GM19395 (cell line): ENCODE results near the gene ETS1.
"Not testable (repeated sequence)": the region's sequence is repeated elsewhere in the genome, so short reads cannot be mapped to it uniquely, and the experiment has no call there.

Source experiments
- ATAC-seq: cut with Tn5 transposase; IDR thresholded peaks from one replicate; pipeline ENCODE4 v1.9.1; 2021; ENCODE audit warnings: mild to moderate bottlenecking, moderate library complexity; ENCODE audit not compliant: unreplicated experiment

The ETS1 gene

GRCh38 chr11:128469220-128469619 lies 118.1 kb downstream of the ETS1 start:
- ATAC-seq, result peak; percentile 53

- no peak for ATAC-seq
These were observed 119.2 kb downstream of the ETS1 start for GRCh38 chr11:128468111-128468510.

- no peak for ATAC-seq
These were observed 119.7 kb downstream of the ETS1 start for GRCh38 chr11:128467610-128468041.

- ATAC-seq, result no peak
These were observed 120.3 kb downstream of the ETS1 start for GRCh38 chr11:128467041-128467440.

GRCh38 chr11:128465946-128466705 lies 121.2 kb downstream of the ETS1 start:
- no peak for ATAC-seq

GRCh38 chr11:128465531-128465930 lies 121.8 kb downstream of the ETS1 start:
- ATAC-seq, result no peak

- ATAC-seq, result no peak
These were observed 122.4 kb downstream of the ETS1 start for GRCh38 chr11:128464878-128465450.

GRCh38 chr11:128463979-128464378 lies 123.4 kb downstream of the ETS1 start:
- ATAC-seq, result no peak

GRCh38 chr11:128463371-128463829 lies 124.0 kb downstream of the ETS1 start:
- ATAC-seq, result no peak

- no peak for ATAC-seq
These were observed 124.4 kb downstream of the ETS1 start for GRCh38 chr11:128462922-128463321.

- no peak for ATAC-seq
These were observed 125.2 kb downstream of the ETS1 start for GRCh38 chr11:128462189-128462588.

- no peak for ATAC-seq
These were observed 129.0 kb downstream of the ETS1 start for GRCh38 chr11:128458321-128458720.

GRCh38 chr11:128457874-128458273 lies 129.5 kb downstream of the ETS1 start:
- no peak for ATAC-seq

- ATAC-seq, result no peak
These were observed 130.6 kb downstream of the ETS1 start for GRCh38 chr11:128456566-128457268.

- no peak for ATAC-seq
These were observed 131.6 kb downstream of the ETS1 start for GRCh38 chr11:128455766-128456165.

GRCh38 chr11:128453444-128454336 lies 133.7 kb downstream of the ETS1 start:
- no peak for ATAC-seq

GRCh38 chr11:128451652-128452470 lies 135.5 kb downstream of the ETS1 start:
- ATAC-seq, result no peak

- ATAC-seq, result no peak
These were observed 136.3 kb downstream of the ETS1 start for GRCh38 chr11:128450882-128451651.

- ATAC-seq, result not testable (repeated sequence)
These were observed 136.9 kb downstream of the ETS1 start for GRCh38 chr11:128450425-128450824.
